HG03571 (cell line): ENCODE data around the gene GHDC.
"Not testable (repeated sequence)": the region's sequence is repeated elsewhere in the genome, so short reads cannot be mapped to it uniquely, and the experiment has no call there.

Experiments used
- ATAC-seq: cut with Tn5 transposase; IDR thresholded peaks from one replicate; pipeline ENCODE4 v1.9.1; 2021; ENCODE audit not compliant: unreplicated experiment

GHDC gene, protein sequence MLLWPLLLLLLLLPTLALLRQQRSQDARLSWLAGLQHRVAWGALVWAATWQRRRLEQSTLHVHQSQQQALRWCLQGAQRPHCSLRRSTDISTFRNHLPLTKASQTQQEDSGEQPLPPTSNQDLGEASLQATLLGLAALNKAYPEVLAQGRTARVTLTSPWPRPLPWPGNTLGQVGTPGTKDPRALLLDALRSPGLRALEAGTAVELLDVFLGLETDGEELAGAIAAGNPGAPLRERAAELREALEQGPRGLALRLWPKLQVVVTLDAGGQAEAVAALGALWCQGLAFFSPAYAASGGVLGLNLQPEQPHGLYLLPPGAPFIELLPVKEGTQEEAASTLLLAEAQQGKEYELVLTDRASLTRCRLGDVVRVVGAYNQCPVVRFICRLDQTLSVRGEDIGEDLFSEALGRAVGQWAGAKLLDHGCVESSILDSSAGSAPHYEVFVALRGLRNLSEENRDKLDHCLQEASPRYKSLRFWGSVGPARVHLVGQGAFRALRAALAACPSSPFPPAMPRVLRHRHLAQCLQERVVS

GRCh38 chr17:42193969-42194899 lies at the start of gene GHDC:
GHDC (minus strand) TSS chr17:42194494; CDS start chr17:42193581, 913 bp downstream.
- peak; percentile 63 for ATAC-seq

- ATAC-seq, result no peak
Observed at GRCh38 chr17:42243493-42243982, 49.2 kb upstream of the GHDC start.

DNA sequence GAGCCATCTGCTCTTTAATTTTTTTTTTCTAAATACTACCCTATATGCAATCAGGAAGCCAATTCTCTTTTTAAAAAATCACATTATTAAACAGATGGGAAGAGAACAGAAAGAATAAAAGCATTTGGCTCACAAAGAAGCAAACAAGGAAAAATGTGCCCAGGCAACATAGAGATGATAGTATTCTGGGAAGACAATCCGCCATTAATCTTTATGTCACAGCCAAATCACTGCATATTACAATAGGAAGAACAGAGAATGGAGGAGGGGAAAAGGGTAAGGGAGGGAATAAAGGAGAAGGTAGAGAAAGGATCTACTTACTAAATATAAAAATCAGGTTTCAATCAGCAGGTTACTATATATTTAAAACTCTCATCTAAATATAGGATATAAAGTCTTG lies 47.6 kb upstream of the GHDC start:
- ATAC-seq, result no peak

DNA sequence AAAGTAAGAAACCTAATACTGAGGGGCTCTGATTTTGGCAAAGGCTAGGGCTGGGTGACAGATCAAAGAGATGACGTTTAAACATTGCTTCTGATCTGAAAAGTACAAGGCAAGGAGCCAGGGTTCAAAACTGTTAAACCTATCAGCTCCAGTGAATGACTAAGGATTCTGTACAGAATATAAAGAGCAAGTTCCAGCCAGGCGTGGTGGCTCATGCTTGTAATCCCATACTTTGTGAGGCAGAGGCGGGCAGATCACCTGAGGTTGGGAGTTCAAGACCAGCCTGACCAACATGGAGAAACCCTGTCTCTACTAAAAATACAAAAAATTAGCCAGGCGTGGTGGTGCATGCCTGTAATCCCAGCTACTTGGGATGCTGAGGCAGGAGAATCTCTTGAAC lies 46.6 kb upstream of the GHDC start:
- not testable (repeated sequence) for ATAC-seq

DNA sequence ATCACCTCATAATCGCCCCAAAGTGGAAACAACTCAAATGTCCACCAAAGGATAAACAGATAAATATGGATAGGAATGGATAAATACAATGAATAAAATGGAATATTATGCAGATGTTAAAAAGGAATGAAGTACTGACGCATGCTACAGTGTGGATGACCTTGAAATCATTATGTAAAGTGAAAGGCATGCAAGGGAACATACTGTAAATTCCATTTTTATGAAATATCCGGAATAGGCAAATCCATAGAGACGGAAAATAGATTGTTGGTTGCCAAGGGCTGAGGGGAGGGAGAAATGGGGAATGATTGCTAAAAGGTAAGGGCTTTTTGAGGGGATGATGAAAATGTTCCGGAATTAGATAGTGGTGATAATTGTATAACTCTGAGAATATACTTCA lies 45.9 kb upstream of the GHDC start:
- ATAC-seq, result no peak

DNA sequence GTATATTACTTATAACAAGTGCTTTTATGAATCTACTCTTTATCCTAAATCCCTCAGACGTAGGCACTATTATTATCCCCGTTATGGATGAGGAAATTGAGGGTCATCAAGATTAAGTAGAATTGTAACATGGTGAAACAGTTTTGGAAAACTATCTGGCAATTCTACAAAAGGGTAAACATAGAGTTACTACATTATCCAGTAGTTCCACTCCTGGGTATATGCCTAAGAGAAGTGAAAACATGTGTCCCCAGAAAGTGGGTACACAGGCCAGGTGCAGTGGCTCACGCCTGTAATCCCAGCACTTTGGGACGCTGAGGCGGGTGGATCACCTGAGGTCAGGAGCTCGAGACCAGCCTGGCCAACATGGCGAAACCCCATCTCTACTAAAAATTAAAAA lies 45.3 kb upstream of the GHDC start:
- ATAC-seq, result not testable (repeated sequence)

- ATAC-seq, result no peak
Observed at GRCh38 chr17:42236760-42237159, 42.5 kb upstream of the GHDC start.

DNA sequence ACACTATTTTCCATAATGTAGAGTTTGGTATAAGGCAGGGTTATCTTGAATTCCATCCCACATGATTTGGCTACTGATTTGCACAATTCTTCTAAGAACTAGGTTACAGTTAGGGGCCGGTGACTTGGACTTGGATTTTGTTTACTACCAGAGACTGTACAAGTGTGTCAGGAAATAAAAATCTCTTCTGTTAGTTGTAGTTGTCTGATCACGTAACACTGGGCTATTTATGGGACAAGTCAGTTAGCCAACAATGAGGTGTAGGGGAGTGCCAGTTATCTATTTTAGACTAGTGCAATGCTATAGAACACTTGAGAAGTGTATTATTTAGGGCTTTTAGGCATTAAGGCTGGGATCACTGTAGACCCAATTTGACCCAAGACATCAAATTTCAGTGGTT lies 39.7 kb upstream of the GHDC start:
- no peak for ATAC-seq

DNA sequence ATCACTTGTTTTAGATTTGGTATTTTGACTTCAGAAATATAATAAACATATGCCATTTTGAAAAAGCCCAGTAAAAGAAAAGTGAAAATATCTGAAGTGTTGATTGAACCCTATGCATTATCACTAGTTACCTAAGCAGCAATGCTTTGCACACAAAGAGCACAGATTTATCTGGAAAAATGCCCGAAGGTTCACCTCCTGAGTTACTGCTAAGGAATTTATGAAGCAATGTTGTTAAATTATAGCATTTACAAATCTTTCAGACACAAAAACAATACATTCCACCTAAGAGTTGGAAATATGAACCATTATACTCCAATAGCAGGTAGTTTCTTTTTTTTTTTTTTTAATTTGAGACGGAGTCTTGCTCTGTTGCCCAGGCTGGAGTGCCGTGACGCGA lies 38.9 kb upstream of the GHDC start:
- no peak for ATAC-seq

- ATAC-seq, result no peak
Observed at GRCh38 chr17:42230225-42230624, 35.9 kb upstream of the GHDC start.

- no peak for ATAC-seq
Observed at GRCh38 chr17:42227849-42228700, 33.8 kb upstream of the GHDC start.

DNA sequence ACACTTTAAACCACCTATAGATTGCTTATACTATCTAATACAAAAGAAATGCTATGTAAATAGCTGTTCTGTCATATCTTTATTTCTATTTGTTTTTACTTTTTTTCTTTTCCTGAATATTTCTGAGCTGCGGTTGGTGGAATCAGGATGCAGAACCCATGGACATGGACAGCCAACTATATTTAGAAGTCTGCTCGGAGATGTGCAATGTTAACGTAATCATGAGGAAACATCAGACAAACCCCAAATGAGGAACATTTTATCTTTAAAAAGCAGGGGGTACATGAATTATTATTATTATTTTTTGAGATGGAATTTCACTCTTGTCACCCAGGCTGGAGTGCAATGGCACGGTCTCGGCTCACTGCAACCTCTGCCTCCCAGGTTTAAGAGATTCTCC lies 31.4 kb upstream of the GHDC start:
- ATAC-seq, result no peak

GRCh38 chr17:42224651-42225050 lies 30.4 kb upstream of the GHDC start:
- no peak for ATAC-seq

DNA sequence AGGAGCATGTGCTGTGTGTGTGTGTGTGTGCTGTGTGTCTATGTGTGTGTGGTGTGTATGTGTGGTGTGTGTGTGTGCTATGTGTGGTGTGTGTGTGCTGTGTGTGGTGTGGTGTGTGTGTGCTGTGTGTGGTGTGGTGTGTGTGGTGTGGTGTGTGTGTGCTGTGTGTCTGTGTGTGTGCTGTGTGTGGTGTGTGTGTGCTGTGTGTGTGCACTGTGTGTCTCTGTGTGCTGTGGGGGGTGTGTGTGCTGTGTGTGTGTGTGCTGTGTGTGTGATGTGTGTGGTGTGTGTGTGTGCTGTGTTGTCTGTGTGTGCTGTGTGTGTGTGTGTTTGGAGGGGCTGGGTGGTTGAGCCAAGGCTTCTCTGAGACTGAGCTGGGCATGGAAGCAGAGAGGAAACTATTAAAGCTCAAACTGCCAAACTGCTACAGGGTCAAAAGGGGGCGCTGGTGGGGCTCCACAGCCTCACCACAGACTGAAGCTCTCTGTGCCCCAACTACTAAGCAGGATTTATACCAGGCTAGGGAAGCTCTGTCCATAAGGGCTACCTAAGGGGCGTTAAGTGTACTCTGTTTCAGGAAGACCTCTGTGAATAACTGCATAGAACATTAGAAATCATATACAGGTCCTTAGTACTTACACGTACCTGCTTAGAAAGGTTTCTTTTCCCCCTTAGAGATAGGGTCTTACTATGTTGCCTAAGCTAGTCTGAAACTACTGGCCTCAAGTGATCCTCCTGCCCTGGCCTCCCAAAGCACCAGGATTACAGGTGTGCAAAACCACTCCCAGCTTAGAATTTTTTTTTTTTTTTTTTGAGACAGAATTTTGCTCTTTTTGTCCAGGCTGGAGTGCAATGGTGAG lies 27.8 kb upstream of the GHDC start:
- no peak for ATAC-seq

DNA sequence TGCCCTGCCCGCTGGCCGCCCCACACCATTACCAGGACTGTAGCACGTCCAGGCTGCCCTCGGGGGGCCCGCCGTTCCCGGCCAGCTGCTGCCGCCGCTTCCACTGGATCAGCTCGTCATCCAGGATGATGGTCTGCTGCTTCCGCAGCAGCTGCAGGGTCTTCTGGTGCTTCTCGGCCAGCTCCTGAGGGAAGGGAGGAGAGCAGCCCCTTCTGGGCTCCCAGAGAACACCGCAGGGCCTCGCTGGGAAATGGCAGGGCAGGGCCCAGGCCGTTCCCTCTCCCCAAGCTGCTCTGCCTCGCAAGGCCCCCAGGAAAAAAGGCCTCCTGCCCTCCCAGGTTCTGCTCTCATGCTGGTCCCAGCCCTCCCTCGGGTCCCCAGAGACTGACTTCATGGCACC lies 25.0 kb upstream of the GHDC start:
- ATAC-seq, result not testable (repeated sequence)

DNA sequence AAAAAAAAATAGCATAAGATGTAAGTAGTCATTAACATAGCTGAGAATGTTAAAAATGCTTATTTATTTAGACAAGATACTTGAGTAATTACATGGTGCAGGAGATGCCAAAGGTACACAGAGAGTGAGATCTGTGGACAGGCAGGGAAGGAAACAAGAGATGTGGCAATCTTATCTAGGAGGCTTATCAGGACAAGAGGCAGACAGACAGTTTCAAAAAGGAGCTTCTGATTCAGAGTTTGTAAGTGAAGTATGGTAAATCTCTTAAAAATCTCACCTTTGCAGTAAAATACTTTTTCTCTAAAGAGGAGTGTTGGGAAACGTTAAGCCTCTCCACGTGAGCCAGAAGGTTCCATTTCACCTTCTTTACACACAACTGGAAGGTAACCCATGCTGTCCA lies 19.9 kb upstream of the GHDC start:
- no peak for ATAC-seq

DNA sequence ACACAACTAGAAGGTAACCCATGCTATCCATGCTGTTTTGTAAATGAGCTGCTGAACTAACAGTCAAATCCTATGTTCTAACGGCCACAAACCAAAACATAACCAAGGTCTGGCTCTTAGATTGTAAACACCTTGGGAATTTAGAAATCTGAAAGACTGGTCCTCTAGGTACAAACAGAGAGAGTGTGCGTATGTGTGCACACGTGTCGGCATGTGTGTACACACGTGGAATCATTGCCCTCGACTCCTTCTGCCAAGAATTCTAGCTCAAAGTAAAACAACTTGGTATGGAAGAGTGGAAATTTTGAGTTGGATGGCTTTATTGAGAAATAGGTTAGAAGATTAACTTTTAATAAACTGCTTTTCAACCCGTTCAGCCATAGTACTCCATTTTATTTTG lies 18.1 kb upstream of the GHDC start:
- ATAC-seq, result no peak

GRCh38 chr17:42211921-42212341 lies 17.6 kb upstream of the GHDC start:
- ATAC-seq, result not testable (repeated sequence)

GRCh38 chr17:42210046-42210445 lies 15.8 kb upstream of the GHDC start:
- no peak for ATAC-seq

DNA sequence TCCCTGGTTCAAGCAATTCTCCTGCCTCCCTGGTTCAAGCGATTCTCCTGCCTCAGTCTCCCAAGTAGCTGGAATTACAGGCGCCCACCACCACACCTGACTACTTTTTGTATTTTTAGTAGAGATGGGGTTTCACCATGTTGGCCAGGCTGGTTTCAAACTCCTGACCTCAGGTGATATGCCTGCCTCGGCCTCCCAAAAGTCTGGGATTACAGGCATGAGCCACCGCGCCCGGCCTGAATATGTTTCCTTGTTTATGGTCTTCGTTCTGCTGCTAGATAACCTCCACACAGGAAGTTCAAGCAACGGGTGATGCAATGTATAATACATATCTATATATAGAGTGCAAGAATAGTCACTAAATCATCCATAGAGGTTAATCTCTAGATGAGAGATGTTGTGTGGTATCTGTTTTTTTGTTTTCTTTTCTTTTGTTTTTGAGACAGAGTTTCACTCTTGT lies 11.9 kb upstream of the GHDC start:
- ATAC-seq, result not testable (repeated sequence)
